ENCODE data around the gene MGP.

DNA sequence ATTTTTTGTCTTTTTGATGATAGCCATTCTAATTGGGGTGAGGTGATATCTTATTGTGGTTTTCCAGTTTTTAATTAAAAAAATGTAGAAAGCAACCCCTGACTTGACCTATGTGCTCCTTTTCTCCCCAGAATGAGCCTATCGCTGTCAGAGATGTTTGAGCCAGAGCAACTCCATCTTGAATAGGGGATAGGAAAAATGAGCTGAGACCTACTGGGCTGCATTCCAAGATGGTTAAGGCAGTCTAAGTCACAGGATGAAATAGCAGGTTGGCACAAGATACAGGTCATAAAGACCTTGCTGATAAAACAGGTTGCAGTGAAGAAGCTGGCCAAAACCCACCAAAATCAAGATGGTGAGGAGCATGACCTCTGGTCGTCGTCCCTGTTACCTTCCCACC is 38.9 kb upstream of the MGP start:
- TF ChIP-seq POLR2A (IDR thresholded peaks at IDR 0.05; ENCODE audit: low read depth, low read length) = no peak
- no peak for TF ChIP-seq POLR2AphosphoS5 (IDR thresholded peaks at IDR 0.05; ENCODE audit: low read depth, low read length)
- TF ChIP-seq TAF1 (IDR thresholded peaks at IDR 0.05; ENCODE audit: borderline replicate concordance, low read depth, low read length) = no peak

All from GM12892 (cell line).